Activated naive CD4-positive, alpha-beta T cell treated with anti-CD3 and anti-CD28 coated beads, Interleukin-2, amount 10 ng/mL, durations not matched to agents 5 hours and 36 hours (primary cell): ENCODE data around the gene STS. TPM values are rescaled to one million over a fixed set of nuclear protein-coding genes. Genes with fewer than 3 reads are reported as not detected.

Source experiments
- microRNA-seq: library from miRNA; unstranded; fragments of <30 nt; microRNA quantifications from one replicate; pipeline ENCODE4 v1.2.0, GENCODE V29; 2022; ENCODE audit warnings: borderline microRNAs expressed, borderline replicate concordance
- total RNA-seq, 2 experiments: library from RNA; stranded (reverse); gene quantifications; one replicate each; pipeline ENCODE4 v1.2.3, GENCODE V29; 2021

The STS gene
- total RNA-seq: 1 to 10 TPM; 1.1 to 1.2 TPM

GRCh38 chrX:7147413-7147977 is at the start of gene STS:
Gene STS, plus strand, starts transcription at chrX:7147712. Its CDS starts 105,488 bp downstream, at chrX:7253200.

GRCh38 chrX:7147978-7148854 is 704 bp downstream of the STS start, which contains the start of gene PUDP:
Gene PUDP, minus strand, starts transcription at chrX:7148153. Its CDS starts 40 bp downstream, at chrX:7148113.

Small RNA genes lying within 50 kb of the gene (microRNA-seq; reads per million reads assigned to microRNA genes)
- gene MIR4767: 0.63 reads per million

Other genes starting within 250 kb of the STS start
- 10 to 100 TPM; 11.5 to 13.6 TPM for gene PUDP, start 441 bp downstream of the STS start, total RNA-seq